Osteoblast (primary cell): Measurements from ENCODE around the gene ZDHHC8. TPM values are rescaled to one million over a fixed set of nuclear protein-coding genes. Genes with fewer than 3 reads are reported as not detected.

Experiments used
- DNase-seq: peaks from one replicate; pipeline ENCODE4 v3.0.0; 2011; ENCODE audit warnings: low spot score, mixed read lengths; ENCODE audit not compliant: insufficient read length; ENCODE audit errors: missing footprints
- H2AFZ ChIP-seq: 2 replicates; pipeline ENCODE4 v1.6.0; 2011; ENCODE audit warnings: mild to moderate bottlenecking, low read length
- H3K27ac ChIP-seq: 2 replicates; pipeline ENCODE4 v1.5.1; 2011; ENCODE audit warnings: mild to moderate bottlenecking, low read depth, low read length, moderate library complexity
- H3K27me3 ChIP-seq: 2 replicates; pipeline ENCODE4 v1.6.0; 2012; ENCODE audit warnings: mild to moderate bottlenecking, control low read depth, inconsistent platforms, low read length, moderate library complexity; ENCODE audit not compliant: insufficient read depth
- H3K36me3 ChIP-seq: 2 replicates; pipeline ENCODE4 v1.5.1; 2011; ENCODE audit warnings: mild to moderate bottlenecking, low read length, control low read depth, moderate library complexity; ENCODE audit not compliant: insufficient read depth
- H3K4me1 ChIP-seq: 2 replicates; pipeline ENCODE4 v1.5.1; 2011; ENCODE audit warnings: mild to moderate bottlenecking, low read length, control low read depth, moderate library complexity; ENCODE audit not compliant: insufficient read depth
- H3K4me2 ChIP-seq: 2 replicates; pipeline ENCODE4 v1.6.0; 2011; ENCODE audit warnings: mild to moderate bottlenecking, low read length; ENCODE audit not compliant: insufficient read depth
- H3K4me3 ChIP-seq: fragments of 200-600 bp; sonication (generic); 3 replicates; pipeline ENCODE4 v1.5.1; 2012; ENCODE audit warnings: mild to moderate bottlenecking, low read length, inconsistent platforms; ENCODE audit not compliant: insufficient read depth
- H3K79me2 ChIP-seq: 2 replicates; pipeline ENCODE4 v1.6.0; 2012; ENCODE audit warnings: mild to moderate bottlenecking, low read length, control low read depth, inconsistent platforms; ENCODE audit not compliant: insufficient read depth
- H3K9me3 ChIP-seq: 2 replicates; pipeline ENCODE4 v1.5.1; 2011; ENCODE audit warnings: low read depth, low read length, control low read depth
- H4K20me1 ChIP-seq: 2 replicates; pipeline ENCODE4 v1.6.0; 2012; ENCODE audit warnings: mild to moderate bottlenecking, low read length, control low read depth; ENCODE audit not compliant: insufficient read depth
- total RNA-seq: library from RNA; depleted of rRNA; stranded (reverse); fragments of >200 nt; gene quantifications from 2 replicates; pipeline ENCODE4 v1.2.3, GENCODE V29; 2012
- TF ChIP-seq, protein P1 (sequence below): IDR thresholded peaks from 2 replicates; pipeline ENCODE4 v1.5.1; 2011; ENCODE audit warnings: mild to moderate bottlenecking, low read depth, low read length, moderate library complexity; ENCODE audit errors: extremely low read depth

The ZDHHC8 gene, protein sequence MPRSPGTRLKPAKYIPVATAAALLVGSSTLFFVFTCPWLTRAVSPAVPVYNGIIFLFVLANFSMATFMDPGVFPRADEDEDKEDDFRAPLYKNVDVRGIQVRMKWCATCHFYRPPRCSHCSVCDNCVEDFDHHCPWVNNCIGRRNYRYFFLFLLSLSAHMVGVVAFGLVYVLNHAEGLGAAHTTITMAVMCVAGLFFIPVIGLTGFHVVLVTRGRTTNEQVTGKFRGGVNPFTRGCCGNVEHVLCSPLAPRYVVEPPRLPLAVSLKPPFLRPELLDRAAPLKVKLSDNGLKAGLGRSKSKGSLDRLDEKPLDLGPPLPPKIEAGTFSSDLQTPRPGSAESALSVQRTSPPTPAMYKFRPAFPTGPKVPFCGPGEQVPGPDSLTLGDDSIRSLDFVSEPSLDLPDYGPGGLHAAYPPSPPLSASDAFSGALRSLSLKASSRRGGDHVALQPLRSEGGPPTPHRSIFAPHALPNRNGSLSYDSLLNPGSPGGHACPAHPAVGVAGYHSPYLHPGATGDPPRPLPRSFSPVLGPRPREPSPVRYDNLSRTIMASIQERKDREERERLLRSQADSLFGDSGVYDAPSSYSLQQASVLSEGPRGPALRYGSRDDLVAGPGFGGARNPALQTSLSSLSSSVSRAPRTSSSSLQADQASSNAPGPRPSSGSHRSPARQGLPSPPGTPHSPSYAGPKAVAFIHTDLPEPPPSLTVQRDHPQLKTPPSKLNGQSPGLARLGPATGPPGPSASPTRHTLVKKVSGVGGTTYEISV
- total RNA-seq, result 9.8 and 11.8 TPM in 2 replicates

DNA sequence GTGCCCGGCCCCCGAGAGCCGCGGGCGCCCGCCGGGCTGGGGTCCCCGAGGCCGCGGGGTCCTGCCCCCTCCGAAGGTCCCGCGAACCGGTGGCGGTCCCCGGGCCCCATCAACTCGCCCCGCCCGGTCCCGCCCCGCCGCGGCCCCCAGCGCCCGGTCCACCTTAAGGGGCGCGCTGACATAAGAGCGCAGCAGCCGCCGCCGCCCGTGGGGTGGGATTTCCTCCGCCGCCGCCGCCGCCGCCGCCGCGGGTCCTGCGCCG, at the start of gene ZDHHC8:
ZDHHC8 (plus strand) TSS at position 208 of the 262 bp plus-strand sequence. CDS start 144 bp downstream, outside the sequence.
- Histone ChIP-seq H3K4me1 (peaks cover 10% of the 10 kb centered on the region), H3K27ac (peak within 1 kb of the TSS; percentile 37), H2AFZ (peak within 1 kb of the TSS; percentile 59), H3K9me3 (no peaks in the 10 kb centered on the region), H3K4me2 (peak within 1 kb of the TSS; percentile 88), H4K20me1 (peaks cover 35% of the 10 kb centered on the region), H3K79me2 (peaks cover 46% of the 10 kb centered on the region), H3K36me3 (peaks cover 12% of the 10 kb centered on the region), H3K27me3 (no peaks in the 10 kb centered on the region), H3K4me3 (peak within 1 kb of the TSS; percentile 82)
- TF ChIP-seq, protein P1, sequence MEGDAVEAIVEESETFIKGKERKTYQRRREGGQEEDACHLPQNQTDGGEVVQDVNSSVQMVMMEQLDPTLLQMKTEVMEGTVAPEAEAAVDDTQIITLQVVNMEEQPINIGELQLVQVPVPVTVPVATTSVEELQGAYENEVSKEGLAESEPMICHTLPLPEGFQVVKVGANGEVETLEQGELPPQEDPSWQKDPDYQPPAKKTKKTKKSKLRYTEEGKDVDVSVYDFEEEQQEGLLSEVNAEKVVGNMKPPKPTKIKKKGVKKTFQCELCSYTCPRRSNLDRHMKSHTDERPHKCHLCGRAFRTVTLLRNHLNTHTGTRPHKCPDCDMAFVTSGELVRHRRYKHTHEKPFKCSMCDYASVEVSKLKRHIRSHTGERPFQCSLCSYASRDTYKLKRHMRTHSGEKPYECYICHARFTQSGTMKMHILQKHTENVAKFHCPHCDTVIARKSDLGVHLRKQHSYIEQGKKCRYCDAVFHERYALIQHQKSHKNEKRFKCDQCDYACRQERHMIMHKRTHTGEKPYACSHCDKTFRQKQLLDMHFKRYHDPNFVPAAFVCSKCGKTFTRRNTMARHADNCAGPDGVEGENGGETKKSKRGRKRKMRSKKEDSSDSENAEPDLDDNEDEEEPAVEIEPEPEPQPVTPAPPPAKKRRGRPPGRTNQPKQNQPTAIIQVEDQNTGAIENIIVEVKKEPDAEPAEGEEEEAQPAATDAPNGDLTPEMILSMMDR, result no peak
- DNase-seq, result peak; percentile 94

DNA sequence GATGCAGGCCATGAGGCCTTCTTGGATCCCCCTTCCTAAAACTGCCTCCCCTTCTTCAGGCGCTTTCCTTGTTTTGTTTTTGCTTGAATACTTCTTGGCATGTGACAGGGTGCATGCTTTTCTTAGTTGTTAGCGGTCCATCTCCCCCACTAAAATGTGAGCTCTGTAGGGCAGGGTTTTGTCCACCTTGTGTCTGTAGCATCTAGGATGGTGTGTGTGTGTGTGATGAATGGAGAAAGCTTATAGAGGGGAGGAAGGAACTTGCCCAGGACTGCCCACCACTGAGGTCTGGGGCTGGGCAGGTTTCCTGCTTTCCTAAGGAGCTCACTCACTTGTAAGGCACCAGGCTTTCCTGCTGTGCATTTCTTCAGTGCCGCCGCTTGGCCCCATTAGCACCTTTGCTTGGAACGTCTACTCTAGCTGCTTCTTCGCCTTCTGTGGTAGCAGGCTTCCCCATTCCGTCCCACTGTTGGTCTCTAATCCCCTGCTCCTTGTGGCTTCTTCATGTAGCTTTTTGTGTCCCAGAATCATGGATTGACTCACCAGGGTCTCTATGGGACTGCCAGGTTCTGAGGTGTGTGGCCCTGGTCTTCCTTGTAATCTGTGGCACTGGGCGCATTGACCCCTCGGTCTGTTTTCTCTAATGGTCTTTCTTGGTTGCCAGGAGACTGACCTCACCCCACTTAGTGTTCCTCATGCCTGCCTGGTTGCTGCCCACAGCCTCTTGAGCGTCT, 48.3 kb upstream of the ZDHHC8 start:
- Histone ChIP-seq H3K4me3 (no peak overlapping the region), H3K9me3 (no peaks in the 10 kb centered on the region), H2AFZ (no peak overlapping the region), H3K4me2 (no peak overlapping the region), H3K4me1 (peaks cover 18% of the 10 kb centered on the region), H3K27me3 (no peaks in the 10 kb centered on the region), H3K79me2 (peaks cover 78% of the 10 kb centered on the region), H4K20me1 (peaks cover 53% of the 10 kb centered on the region), H3K36me3 (peaks cover 28% of the 10 kb centered on the region), H3K27ac (peak overlapping the region; percentile 5)
- TF ChIP-seq, protein P1, result no peak
- peak; percentile 65 for DNase-seq

DNA sequence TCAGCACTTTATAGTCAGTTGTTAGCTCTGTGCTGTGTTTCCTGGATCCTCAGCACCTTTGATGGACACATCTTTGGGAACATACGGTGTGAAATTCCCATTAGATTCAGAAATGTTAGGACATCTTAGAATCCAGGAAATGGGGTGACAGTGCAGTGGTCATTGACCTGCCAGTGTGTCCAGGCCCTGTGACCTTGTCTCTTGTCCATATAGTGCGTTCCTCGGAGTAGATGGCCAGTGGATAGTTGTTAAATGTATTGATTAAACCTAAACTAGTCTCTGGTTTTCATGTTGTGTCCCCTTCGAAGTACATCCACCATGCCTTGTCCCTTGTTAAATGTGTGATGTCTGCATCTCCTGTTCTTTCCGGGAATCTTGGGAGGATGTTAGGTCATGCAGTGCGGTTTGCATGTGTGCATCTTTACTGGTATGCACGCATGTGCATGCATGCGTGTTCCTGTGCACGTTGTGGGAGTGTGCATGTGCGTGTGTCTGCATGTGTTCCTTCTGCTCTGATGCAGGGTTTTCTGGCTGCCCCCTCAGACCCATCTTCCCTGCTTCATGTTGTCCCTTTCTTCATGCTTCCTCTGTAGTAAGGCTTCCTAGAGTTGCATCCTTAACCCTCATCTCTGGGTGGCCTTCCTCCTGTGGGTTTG, 47.6 kb upstream of the ZDHHC8 start:
- Histone ChIP-seq H3K4me1 (peaks cover 18% of the 10 kb centered on the region), H3K9me3 (no peaks in the 10 kb centered on the region), H4K20me1 (peaks cover 53% of the 10 kb centered on the region), H2AFZ (no peak overlapping the region), H3K4me3 (no peak overlapping the region), H3K27ac (no peak overlapping the region), H3K27me3 (no peaks in the 10 kb centered on the region), H3K79me2 (peaks cover 85% of the 10 kb centered on the region), H3K36me3 (peaks cover 35% of the 10 kb centered on the region), H3K4me2 (peak overlapping the region; percentile 8)
- DNase-seq, result peak; percentile 15
- TF ChIP-seq, protein P1, result no peak
